ENCODE measurements around the gene PLEKHN1.

PLEKHN1 gene

DNA sequence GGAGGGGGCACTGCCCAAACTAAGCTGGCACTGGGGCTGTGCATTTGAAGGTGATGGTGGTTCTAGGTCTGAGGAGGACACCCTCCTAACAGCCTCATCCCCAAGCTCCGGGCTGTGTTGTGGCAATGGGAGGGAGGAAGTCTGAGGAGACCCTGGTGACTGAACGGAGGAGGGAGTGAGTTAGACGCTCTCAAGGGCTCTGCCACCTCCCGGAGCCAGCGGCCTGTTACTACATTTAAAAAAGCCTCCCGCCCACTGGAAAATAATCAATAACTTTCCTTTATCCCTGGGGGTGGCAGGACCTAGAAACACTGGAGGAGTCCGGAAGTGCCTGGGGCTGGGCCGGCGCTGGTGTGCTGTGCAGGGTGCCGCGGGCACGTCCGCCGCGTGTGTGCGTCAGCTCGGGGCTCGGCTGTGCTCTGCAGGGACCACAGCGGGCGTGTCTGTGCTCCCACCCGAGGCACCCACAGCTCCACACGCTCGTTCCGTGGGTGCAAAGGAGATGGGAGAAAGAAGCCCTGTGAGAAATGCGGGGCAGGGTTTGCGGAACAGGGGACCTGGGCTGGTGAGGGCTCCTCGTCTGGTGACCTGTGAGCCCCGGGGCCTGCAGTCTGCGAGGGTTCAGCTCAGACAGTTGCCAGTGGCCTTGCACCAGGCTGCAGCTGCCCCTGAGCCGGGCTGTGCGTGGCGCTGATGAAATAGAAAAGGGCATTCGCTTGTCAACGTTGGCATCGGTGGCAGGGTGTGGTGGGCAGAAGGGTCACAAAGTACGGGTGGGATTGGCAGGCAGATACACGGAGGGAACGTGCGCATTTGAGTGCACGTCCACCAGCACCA, 37.2 kb upstream of the PLEKHN1 start:
- peaks cover 29% of the 10 kb centered on the region for H3K36me3 Mint-ChIP-seq (ENCODE audit: low read depth)
- no peak overlapping the region for H3K27ac Mint-ChIP-seq
- H3K4me3 Mint-ChIP-seq: no peak overlapping the region
- H3K9me3 Mint-ChIP-seq: no peaks in the 10 kb centered on the region
- TF ChIP-seq, protein P1, sequence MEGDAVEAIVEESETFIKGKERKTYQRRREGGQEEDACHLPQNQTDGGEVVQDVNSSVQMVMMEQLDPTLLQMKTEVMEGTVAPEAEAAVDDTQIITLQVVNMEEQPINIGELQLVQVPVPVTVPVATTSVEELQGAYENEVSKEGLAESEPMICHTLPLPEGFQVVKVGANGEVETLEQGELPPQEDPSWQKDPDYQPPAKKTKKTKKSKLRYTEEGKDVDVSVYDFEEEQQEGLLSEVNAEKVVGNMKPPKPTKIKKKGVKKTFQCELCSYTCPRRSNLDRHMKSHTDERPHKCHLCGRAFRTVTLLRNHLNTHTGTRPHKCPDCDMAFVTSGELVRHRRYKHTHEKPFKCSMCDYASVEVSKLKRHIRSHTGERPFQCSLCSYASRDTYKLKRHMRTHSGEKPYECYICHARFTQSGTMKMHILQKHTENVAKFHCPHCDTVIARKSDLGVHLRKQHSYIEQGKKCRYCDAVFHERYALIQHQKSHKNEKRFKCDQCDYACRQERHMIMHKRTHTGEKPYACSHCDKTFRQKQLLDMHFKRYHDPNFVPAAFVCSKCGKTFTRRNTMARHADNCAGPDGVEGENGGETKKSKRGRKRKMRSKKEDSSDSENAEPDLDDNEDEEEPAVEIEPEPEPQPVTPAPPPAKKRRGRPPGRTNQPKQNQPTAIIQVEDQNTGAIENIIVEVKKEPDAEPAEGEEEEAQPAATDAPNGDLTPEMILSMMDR (IDR thresholded peaks at IDR 0.05): no peak
- peaks cover 79% of the 10 kb centered on the region for H3K27me3 Mint-ChIP-seq (ENCODE audit: low read depth, poor library complexity)
- H3K4me1 Mint-ChIP-seq: peaks cover 47% of the 10 kb centered on the region
- DNase-seq: no peak

DNA sequence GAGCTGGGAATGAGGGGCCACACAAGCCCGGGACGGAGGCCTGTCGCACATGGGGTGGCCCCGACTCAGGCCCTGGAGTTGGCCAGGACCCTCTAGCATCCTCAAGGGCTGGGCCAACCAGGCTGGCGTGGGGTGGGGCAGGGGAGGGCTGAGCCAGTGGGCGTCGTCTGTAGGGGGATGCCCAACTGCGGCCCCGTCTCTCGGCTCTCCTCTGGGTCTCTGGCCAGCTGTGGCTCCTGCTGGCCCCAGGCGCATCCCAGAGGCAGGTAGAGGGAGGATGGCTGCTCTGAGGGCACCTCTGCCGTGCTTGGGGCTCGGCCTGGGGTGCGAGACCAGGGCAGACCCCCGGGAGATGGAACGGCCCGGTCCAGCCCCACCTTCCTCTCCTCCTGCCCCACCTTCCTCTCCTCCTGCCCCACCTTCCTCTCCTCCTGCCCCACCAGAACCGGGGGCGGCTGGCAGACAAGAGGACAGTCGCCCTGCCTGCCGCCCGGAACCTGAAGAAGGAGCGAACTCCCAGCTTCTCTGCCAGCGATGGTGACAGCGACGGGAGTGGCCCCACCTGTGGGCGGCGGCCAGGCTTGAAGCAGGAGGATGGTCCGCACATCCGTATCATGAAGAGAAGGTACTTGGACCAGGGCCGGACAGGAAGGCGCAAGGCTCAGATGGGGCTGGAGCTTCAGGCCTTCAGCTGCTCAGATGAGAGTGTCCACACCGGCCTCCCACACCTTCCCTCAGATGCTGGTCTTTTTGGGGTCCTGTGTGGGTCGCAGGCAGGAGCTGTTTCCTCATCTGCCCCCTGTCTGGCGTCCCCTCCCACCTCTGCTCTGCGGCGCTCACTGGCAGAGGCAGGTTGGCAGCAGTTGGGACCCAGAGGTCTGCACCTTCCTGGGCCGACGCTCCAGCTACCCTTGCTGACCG, 36.3 kb upstream of the PLEKHN1 start:
- peaks cover 82% of the 10 kb centered on the region for H3K27me3 Mint-ChIP-seq (ENCODE audit: low read depth, poor library complexity)
- H3K9me3 Mint-ChIP-seq: no peaks in the 10 kb centered on the region
- H3K4me3 Mint-ChIP-seq: no peak overlapping the region
- peaks cover 29% of the 10 kb centered on the region for H3K36me3 Mint-ChIP-seq (ENCODE audit: low read depth)
- H3K27ac Mint-ChIP-seq: no peak overlapping the region
- DNase-seq: no peak
- H3K4me1 Mint-ChIP-seq: peaks cover 51% of the 10 kb centered on the region
- TF ChIP-seq, protein P1 (IDR thresholded peaks at IDR 0.05): no peak

DNA sequence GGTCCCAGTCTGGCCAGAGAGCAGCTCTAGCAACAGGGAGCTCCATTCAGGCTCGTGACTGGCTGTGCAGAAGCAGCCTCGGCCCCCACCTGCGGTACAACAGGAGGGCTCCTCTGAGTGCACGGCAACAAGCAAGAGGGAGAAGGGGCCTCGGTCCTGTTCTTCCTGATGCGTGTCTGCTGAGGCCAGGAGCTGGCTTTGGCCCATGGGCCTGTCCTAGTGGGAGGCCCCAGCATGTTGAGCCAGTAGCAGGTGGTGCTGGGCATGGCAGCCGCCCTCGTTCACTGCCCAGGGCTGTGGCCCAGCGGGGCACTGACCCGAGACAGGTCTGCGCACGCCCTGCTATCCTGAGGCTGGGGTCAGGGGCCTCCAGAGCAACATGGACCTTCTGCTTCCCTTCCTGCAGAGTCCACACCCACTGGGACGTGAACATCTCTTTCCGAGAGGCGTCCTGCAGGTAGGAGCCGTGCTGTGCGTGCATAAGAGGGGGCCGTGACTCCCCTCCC, 35.6 kb upstream of the PLEKHN1 start:
- Mint-ChIP-seq H3K4me3 (no peak overlapping the region), H3K9me3 (no peaks in the 10 kb centered on the region), H3K27ac (no peak overlapping the region), H3K4me1 (peaks cover 57% of the 10 kb centered on the region), H3K27me3 (ENCODE audit: low read depth, poor library complexity) (peaks cover 87% of the 10 kb centered on the region), H3K36me3 (ENCODE audit: low read depth) (peaks cover 29% of the 10 kb centered on the region)
- TF ChIP-seq, protein P1 (IDR thresholded peaks at IDR 0.05): no peak
- no peak for DNase-seq

DNA sequence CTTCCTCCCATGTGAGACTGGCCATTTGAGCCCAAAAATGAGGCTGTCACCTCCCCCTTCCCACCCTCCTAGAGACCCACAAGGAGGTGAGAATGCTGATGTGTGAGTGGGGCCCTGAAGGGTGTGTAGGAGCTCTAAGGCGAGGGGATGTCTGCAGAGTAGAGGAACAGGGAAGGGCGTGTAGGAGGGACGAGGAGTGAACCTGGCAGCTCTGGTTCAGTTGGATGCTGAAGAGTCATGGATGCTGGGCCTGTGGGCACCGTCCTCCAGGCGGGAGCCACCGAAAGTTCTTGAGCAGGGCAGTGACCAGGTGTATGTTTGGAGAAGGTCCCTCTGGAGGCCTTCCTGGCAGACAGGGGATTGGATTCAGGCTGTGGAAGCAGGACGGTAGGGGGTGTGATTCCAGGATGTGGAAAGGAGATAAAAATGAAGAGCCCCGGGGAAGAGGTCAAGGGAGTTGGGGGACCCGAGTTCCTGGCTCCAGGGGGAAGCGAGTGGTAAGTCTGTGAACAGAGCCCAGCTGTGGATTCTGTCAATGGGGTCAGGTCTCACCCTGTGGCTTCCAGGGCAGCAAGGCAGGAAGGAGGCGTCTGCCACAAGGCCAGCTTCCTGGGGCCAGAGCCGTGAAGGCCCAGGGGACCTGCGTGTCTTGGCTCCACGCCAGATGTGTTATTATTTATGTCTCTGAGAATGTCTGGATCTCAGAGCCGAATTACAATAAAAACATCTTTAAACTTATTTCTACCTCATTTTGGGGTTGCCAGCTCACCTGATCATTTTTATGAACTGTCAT, 34.7 kb upstream of the PLEKHN1 start:
- H3K4me3 Mint-ChIP-seq: peak overlapping the region; percentile 61
- DNase-seq: no peak
- H3K9me3 Mint-ChIP-seq: no peaks in the 10 kb centered on the region
- H3K4me1 Mint-ChIP-seq: peaks cover 52% of the 10 kb centered on the region
- peaks cover 25% of the 10 kb centered on the region for H3K36me3 Mint-ChIP-seq (ENCODE audit: low read depth)
- H3K27me3 Mint-ChIP-seq (ENCODE audit: low read depth, poor library complexity): peaks cover 83% of the 10 kb centered on the region
- H3K27ac Mint-ChIP-seq: no peak overlapping the region
- TF ChIP-seq, protein P1 (IDR thresholded peaks at IDR 0.05): no peak

DNA sequence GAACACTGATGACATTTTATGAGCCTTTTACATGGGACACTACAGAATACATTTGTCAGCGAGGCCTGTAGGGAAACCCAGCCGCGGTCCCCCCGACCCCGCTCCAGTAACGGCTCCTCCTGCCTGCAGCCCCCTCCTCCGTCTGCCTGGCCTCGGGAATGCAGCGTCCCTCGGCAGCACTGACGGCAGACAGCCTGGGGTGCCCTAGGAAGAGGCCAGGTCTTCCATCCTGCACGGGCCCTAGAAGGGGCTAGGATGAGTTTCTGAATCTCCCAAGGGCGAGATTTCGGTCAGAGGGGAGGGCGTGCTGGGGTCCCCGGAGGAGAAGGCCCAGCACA, 34.1 kb upstream of the PLEKHN1 start:
- Mint-ChIP-seq H3K27me3 (ENCODE audit: low read depth, poor library complexity) (peaks cover 83% of the 10 kb centered on the region), H3K36me3 (ENCODE audit: low read depth) (peaks cover 23% of the 10 kb centered on the region), H3K9me3 (no peaks in the 10 kb centered on the region), H3K4me1 (peaks cover 50% of the 10 kb centered on the region), H3K27ac (no peak overlapping the region), H3K4me3 (no peak overlapping the region)
- TF ChIP-seq, protein P1 (IDR thresholded peaks at IDR 0.05): no peak
- DNase-seq: no peak

Measured in nephron progenitor cell (in vitro differentiated cells).